ENCODE data around the gene SEMA4G.
"Not testable (repeated sequence)": the region's sequence is repeated elsewhere in the genome, so short reads cannot be mapped to it uniquely, and the experiment has no call there.

The SEMA4G gene

GRCh38 chr10:100970914-100971811, 1.9 kb downstream of the SEMA4G start:
- DNase-seq: no peak

- no peak for DNase-seq
Observed at GRCh38 chr10:100972115-100972903, 3.0 kb downstream of the SEMA4G start.

- no peak for DNase-seq
Observed at GRCh38 chr10:100972904-100973535, 3.7 kb downstream of the SEMA4G start.

- DNase-seq: not testable (repeated sequence)
Observed at GRCh38 chr10:100975397-100975796, 6.1 kb downstream of the SEMA4G start.

- DNase-seq: no peak
Observed at GRCh38 chr10:100976906-100977305, 7.6 kb downstream of the SEMA4G start.

GRCh38 chr10:100977436-100977835, 8.1 kb downstream of the SEMA4G start:
- DNase-seq: peak in 1 of 2 donors; percentile 7

- DNase-seq: no peak
Observed at GRCh38 chr10:100978121-100978900, 9.0 kb downstream of the SEMA4G start.

GRCh38 chr10:100978901-100979195, 9.5 kb downstream of the SEMA4G start:
- peak in 1 of 2 donors; percentile 9 for DNase-seq

- DNase-seq: peak in 1 of 2 donors; percentile 3
Observed at GRCh38 chr10:100979791-100980272, 10.5 kb downstream of the SEMA4G start.

GRCh38 chr10:100980311-100980710, 11.0 kb downstream of the SEMA4G start:
- DNase-seq: peak in 1 of 2 donors; percentile 4

GRCh38 chr10:100980711-100981110, 11.4 kb downstream of the SEMA4G start:
- peak in 1 of 2 donors; percentile 2 for DNase-seq

GRCh38 chr10:100981178-100981772, 12.0 kb downstream of the SEMA4G start:
- peak in 1 of 2 donors; percentile 1 for DNase-seq

- no peak for DNase-seq
Observed at GRCh38 chr10:100982916-100983830, 13.9 kb downstream of the SEMA4G start.

GRCh38 chr10:100983868-100984671, 14.8 kb downstream of the SEMA4G start:
- DNase-seq: no peak

- no peak for DNase-seq
Observed at GRCh38 chr10:100984672-100985177, 15.4 kb downstream of the SEMA4G start.

- DNase-seq: no peak
Observed at GRCh38 chr10:100985336-100985735, 16.0 kb downstream of the SEMA4G start.

GRCh38 chr10:100986623-100986951, 17.3 kb downstream of the SEMA4G start:
- DNase-seq: no peak

- DNase-seq: peak; percentile 82 to 84
Observed at GRCh38 chr10:100986952-100987684, 17.8 kb downstream of the SEMA4G start, which contains the start of the genes MRPL43 and TWNK. TSS of gene MRPL43 (minus strand) at chr10:100987497. CDS start at chr10:100987443, 54 bp downstream. TSS of gene TWNK (plus strand) at chr10:100987543. CDS start at chr10:100988211, 668 bp downstream.

GRCh38 chr10:100987685-100988049, 18.4 kb downstream of the SEMA4G start:
- DNase-seq: no peak

Data from CD4-positive, alpha-beta T cell treated with Interleukin-4 for 1 hour (primary cell).